Measurements from ENCODE around the gene MOAP1. TPM values are rescaled to one million over a fixed set of nuclear protein-coding genes. Genes with fewer than 3 reads are reported as not detected.
"Not testable (repeated sequence)": the region's sequence is repeated elsewhere in the genome, so short reads cannot be mapped to it uniquely, and the experiment has no call there.

Gene MOAP1
- polyA plus RNA-seq, 3 donors: 39.6 to 44.7 (median 43.2) TPM

DNA sequence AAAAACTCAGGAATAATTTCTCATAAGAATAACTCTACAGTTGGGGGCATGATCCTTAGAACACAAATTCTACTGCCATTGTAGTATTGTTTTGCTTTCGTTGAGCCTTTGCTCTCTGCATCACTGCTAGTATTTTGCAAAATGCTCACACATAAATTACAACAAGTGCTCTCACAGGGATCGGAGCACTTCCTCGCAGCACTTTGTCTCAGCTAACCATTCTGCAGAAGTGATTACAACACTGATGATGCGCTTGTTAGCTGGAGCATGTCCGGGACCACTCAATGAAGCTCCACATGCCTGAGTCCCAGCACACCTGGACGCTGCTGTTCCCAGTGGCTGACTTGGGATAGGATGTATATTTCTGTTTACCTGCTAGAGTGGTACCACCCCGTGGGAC, 31.6 kb downstream of the MOAP1 start:
- DNase-seq: no peak

DNA sequence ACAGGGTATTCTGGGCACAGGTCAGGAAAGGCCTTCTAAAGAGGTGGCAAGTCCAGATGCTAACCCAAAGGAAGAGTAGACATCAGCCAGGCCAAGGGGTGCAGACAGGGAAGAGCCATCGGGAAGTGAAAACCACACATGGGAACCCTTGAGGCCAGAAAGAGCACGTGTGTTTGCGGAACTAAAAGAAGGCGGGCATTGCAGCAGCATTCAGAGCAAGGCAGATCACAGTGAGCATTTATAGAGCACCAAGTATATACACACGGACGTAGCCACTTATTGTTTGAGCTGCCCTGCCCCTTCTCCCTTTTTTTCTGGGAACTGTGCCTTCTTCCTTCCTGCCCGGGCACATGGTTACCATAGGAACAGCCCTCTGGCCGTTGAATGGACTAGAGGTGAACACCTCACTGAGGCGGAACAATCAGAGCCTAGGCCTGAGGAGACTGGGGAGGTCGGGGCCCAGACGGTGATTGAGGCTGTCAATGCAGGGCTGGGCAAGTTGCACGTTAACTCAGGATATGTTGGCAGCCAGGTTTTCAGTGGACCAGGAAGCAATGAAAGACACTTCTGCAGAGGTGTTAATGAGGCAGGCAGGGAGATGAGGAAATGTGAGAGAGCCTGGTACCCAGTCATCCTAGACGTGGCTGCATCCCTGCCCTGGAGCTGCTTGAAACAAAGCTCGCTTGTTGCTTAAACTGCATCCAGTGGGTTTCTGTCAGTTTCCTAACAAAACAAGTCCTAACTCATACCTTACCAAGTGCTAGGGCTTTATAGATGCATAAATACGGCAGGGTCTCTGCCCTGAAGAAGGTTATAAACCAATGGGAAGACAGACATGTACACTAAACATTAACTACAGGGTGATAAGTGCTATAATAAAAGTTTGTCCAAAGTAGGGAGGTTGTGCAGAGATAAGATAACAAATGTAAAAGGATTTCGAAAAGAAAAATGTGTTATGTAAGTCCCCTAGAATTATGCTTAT, 34.2 kb downstream of the MOAP1 start:
- DNase-seq: no peak

DNA sequence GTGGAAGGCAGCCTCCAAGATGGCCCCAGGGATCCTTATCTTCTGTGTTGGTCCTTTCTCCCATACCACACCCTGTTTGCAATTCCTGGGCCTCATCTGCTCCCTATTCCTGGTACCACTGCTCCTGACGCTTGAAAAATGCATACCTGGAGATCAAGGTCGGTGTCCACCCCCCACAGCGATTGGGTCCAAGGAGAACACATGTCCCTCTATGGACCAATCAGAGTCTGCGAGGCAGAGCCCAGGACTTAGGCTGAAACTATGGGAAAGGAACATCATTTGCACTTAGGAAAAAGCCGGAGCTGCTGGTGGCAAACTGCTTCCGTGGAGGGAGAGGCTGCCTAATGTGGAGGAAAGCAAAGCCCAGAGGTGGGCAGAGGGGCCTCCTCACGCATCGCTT, 35.7 kb downstream of the MOAP1 start:
- DNase-seq: no peak

DNA sequence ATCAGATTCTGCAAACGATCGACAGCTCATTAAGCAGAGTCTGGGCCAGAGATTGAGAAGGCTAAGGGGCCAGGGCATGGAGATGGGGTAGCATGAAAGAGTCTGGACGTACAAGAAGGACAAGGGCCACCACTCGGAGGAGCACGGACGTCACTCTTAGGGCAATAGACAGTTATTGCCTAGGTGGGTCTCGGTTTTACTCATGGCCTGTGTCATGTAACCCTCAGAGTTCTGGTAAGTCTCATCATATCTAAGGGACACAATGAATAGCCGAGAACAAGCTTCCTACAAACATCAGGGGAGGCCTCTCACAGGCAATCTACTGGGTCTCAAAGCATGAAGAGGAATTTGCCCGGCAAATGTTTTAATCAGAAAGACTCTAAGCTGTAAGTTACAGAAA, 38.6 kb downstream of the MOAP1 start:
- no peak for DNase-seq

DNA sequence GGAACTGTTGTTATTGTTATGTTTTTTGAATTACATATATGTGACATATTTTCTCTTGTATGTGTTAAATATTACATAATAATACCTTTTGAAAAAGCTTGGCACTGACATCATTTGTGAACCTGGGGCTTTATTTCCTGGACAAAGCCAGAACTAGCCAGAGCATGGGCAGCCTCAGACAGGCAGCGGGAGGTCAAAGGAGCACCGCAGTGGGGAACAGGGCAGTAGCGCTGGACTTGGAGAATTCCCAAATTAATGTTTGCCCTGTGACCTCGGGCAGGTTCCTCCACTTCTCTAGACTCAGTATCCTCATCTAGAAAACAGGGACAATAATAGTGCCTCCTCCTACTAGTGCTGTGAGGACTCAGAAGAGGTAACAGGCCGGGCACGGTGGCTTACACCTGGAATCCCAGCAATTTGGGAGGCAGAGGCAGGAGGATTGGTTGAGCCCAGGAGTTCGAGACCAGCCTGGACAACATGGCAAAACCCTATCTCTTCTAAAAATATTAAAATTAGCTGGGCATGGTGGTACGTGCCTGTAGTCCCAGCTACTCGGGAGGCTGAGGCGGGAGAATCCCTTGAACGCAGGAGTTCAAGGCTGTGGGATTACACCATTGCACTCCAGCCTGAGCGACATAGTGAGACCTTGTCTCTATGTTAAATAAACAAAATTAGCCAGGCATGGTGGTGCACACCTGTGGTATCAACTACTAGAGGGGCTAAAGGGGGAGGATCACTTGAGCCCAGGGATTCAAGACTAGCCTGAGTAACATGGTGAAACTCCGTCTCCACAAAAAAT, 41.6 kb downstream of the MOAP1 start:
- DNase-seq: no peak

DNA sequence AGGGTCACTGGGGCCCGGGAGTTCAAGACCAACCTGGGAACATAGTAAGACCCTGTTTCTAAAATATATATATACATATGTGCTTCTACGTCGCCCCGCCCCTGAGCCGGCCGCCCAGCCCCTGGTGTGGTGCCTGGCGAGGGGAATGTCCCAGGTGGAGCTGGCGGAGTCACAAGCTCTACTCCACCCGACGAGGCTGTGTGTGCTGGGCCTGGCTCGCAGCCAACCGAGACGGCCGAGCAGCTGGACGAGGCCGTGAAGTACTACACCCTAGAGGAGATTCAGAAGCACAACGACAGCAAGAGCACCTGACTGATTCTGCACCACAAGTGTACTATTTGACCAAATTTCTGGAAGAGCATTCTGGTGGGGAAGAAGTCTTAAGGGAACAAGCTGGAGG, 46.8 kb downstream of the MOAP1 start:
- no peak for DNase-seq

DNA sequence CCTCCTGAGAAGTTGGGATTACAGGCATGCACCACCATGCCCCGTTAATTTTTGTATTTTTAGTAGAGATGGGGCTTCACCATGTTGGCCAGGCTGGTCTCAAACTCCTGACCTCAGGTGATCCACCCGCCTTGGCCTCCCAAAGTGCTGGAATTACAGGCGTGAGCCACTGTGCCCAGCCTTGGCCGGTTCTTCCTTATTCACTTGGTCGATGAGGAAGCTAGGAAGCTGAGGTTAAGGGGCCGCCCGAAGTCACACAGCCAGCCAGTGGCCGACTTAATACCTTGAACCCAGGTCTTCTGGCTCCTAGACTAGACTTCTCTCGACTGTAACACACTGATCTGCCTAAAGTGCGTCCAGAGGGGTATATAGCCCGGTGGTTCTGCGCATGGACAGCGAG, 48.2 kb downstream of the MOAP1 start:
- not testable (repeated sequence) for DNase-seq

DNA sequence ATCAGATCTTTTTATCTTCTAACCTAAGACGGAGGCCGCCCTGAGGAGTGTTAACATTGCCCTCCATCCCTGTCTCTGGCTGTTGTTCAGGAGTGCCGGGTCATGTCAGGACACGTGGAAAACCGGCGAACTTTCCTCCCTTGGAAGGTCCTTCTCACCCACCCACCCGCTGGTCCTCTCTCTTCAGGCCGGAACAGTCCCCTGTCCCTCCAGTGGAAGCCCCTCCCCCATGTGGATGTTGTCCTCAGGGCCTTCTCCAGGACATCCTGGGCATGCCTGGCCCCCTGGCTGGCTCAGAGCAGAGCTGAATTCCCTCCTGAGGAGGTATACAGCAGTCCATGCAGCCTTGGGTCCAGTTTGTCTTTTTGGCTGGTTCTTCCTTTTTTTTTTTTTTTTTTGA, 48.7 kb downstream of the MOAP1 start:
- no peak for DNase-seq

DNA sequence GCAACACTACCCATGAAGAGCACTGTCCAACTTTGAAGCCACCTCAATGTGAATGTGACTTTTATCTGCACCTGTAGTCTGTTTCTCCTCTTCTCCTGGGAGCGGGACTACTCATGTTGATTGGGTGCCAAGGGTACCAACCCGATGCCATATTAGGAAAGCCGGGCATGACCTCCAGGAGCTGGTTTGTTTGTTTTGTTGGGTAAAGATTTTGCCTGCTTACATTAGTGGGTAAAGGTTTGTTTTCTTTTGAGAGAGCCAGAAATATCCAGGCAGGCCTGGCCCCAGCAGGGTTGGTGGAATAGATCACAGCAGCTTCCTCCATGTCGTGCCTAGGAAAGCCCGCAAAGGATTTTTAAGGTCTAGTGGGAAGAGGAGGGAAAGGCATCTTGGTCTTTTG, 49.3 kb downstream of the MOAP1 start:
- no peak for DNase-seq

DNA sequence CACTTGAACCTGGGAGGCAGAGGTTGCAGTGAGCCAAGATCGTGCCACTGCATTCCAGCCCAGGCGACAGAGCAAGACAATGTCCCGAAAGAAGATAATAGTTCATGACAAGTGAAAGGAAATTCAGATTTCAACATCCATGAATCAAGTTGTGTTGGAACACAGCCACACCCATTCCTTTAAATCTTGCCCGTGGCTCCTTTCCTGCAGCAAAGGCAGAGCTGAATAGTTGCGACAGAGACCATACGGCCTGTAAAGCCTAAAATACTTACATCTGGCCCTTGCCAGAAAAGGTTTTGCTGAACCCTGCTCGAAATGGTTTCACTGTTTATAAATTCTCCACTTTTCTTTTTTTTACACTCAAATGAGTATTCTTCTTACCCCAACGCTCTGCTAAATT, 51.2 kb downstream of the MOAP1 start:
- no peak for DNase-seq

DNA sequence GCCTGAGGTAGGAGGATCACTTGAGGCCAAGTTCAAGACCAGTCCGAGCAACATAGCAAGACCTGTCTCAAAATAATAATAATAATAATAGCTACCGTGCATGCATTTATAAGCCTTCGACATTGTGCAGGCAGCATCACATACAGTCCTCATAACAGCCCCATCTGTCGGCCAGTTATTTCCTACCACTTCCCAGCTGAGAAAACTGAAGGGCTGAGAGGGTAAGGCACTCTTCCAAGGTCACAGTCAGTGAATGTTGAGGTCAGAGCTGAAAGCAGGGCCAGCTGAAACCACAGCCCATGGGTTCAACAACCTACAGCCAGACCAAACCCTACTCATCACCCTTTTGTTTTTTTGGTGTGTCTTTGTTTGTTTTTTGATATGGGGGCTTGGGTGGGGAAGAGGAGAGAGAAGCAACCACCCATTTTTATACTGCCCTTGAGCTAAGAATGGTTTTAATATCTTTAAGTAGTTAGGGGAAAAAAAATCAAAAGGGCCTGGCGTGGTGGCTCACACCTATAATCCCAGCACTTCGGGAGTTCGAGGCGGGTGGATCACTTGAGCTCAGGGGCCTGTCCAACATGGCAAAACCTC, 52.1 kb downstream of the MOAP1 start:
- no peak for DNase-seq

Other genes with a start within 250 kb of the MOAP1 start
- 10 to 100 TPM; 29.8 to 33.6 (median 33.2) TPM for gene ITPK1, start 69.0 kb downstream of the MOAP1 start, polyA plus RNA-seq (ENCODE audit: insufficient read length in 3 of 3)
- 10 to 100 TPM; 33.8 to 34.5 (median 34.4) TPM for gene LYSET, start 420 bp upstream of the MOAP1 start, polyA plus RNA-seq (ENCODE audit: insufficient read length in 3 of 3)
- 10 to 100 TPM; 18.8 to 19.7 (median 19.5) TPM for gene GON7, start 22.2 kb upstream of the MOAP1 start, polyA plus RNA-seq (ENCODE audit: insufficient read length in 3 of 3)
- gene UBR7, start 22.4 kb upstream of the MOAP1 start, polyA plus RNA-seq (ENCODE audit: insufficient read length in 3 of 3): 10 to 100 TPM; 31.4 to 36.1 (median 35.3) TPM
- gene BTBD7, start 148.1 kb upstream of the MOAP1 start, polyA plus RNA-seq (ENCODE audit: insufficient read length in 3 of 3): 10 to 100 TPM; 42.2 to 58.5 (median 55.3) TPM
- under 1 TPM; 0.43 to 0.78 (median 0.73) TPM for gene COX8C, start 162.3 kb upstream of the MOAP1 start, polyA plus RNA-seq (ENCODE audit: insufficient read length in 3 of 3)
- 1 to 10 TPM in 2 of 3 donors, under 1 TPM in 1; 0.67 to 1.5 (median 1.5) TPM for gene UNC79, start 246.0 kb upstream of the MOAP1 start, polyA plus RNA-seq (ENCODE audit: insufficient read length in 3 of 3)